Body of pancreas (tissue), 4 donors: ENCODE measurements around the gene ADAMTS13. TPM values are rescaled to one million over a fixed set of nuclear protein-coding genes. Genes with fewer than 3 reads are reported as not detected.

ENCODE experiments used
- ATAC-seq: fragments of 150-250 bp; one replicate; pipeline ENCODE4 v1.9.1; 2016
- DNase-seq, 4 donors: peaks; one replicate each; pipeline ENCODE4 v3.0.0-alpha.2; 2019
- H3K27ac ChIP-seq, 4 donors: fragments of 200-600 bp; sonication (generic); 1 replicate in 3 of 4; 2 replicates in 1 of 4; pipeline versions ENCODE4 v1.5.1 to v1.6.1; 2016 to 2019; ENCODE audit warnings: mild to moderate bottlenecking in 1 of 4, mixed read lengths in 1 of 4, moderate library complexity in 1 of 4
- H3K27me3 ChIP-seq, 2 donors: fragments of 200-600 bp; sonication (generic); one replicate each; pipeline ENCODE4 v1.6.0; 2016; ENCODE audit warnings: mild to moderate bottlenecking in 1 of 2
- H3K36me3 ChIP-seq, 2 donors: fragments of 200-600 bp; sonication (generic); replicated peaks in 1 of 2; 2 replicates each; pipeline ENCODE4 v1.5.1; 2016; ENCODE audit warnings: low read depth in 2 of 2; ENCODE audit not compliant: insufficient read depth in 1 of 2
- H3K4me1 ChIP-seq: fragments of 200-600 bp; sonication (generic); one replicate; pipeline ENCODE4 v1.6.0; 2016
- H3K4me3 ChIP-seq, 2 donors: fragments of 200-600 bp; sonication (generic); 1 replicate in 1 of 2; 2 replicates in 1 of 2; pipeline ENCODE4 v1.5.1; 2016 to 2019
- H3K9me3 ChIP-seq, 3 donors: fragments of 200-600 bp; sonication (generic); 1 replicate in 2 of 3; 2 replicates in 1 of 3; pipeline ENCODE4 v1.5.1; 2016
- POLR2A ChIP-seq, 3 donors: fragments of 450-650 bp; IDR thresholded peaks; one replicate each; pipeline ENCODE4 v1.6.1; 2016; ENCODE audit warnings: antibody characterized with exemption in 3 of 3, mild to moderate bottlenecking in 2 of 3
- WGBS, 2 donors: methylation state at CpG; one replicate each; pipeline ENCODE4 v1.1.5; 2017; 5-methylcytosine and 5-hydroxymethylcytosine counted together
- intact Hi-C: fragments of 100-400 bp; cut with DNase I; formaldehyde crosslinking; loops from one replicate; pipeline ENCODE4 v1.15.1; 2023
- total RNA-seq, 2 donors: library from RNA; depleted of rRNA; stranded (reverse); fragments of >200 nt; gene quantifications; one replicate each; pipeline ENCODE4 v1.1.0, GENCODE V29; 2016
- TF ChIP-seq, protein P1 (sequence below), 7 experiments: fragments of 450-650 bp in 4 of 7; fragments of 200-600 bp in 3 of 7; sonication (generic) in 3 of 7; IDR thresholded peaks; one replicate each; pipeline ENCODE4 v1.5.1; 2016 to 2019; ENCODE audit warnings: antibody characterized with exemption in 7 of 7

ADAMTS13 gene
- total RNA-seq, 2 donors from 2014 or later = 2.3 to 5.6 TPM

DNA sequence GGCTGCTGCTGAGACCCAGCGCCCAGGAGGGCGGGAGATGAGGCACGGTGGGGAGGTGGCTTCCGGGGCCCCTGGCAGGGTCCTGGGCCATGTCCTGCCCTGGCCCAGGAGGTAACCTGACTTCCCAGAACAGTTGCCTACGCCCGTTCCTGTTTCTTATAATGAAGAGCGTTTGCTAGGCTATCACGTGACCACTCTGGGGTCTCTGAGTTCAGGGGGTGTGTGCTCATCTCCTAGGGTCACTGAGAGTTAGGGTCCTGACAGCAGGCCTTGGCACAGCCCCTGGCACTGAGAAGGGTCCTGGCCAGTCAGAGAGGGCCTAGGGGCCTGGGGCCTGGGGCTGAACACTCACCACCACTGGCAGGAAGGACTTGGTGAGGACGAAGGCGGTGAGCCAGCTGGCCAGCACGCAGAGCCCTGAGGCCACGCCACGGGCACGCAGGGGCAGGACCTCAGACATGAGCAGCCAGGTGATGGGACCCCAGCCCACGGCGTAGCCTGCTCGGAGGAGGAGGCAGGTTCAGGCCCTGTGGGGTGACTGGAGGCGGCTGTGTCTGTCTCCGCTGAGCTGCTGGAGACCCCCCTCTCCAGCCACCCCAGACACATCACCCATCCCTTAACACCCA, 50.7 kb downstream of the ADAMTS13 start:
- Histone ChIP-seq H3K27me3 (no peaks in the 10 kb centered on the region), H3K4me1 (peaks cover under 1% of the 10 kb centered on the region), H3K27ac (no peak overlapping the region), H3K9me3 (no peaks in the 10 kb centered on the region), H3K4me3 (no peak overlapping the region), H3K36me3 (no peaks in the 10 kb centered on the region)
- intact Hi-C loops = no loop called here
- DNase-seq (no peak), ATAC-seq (no peak)
- TF ChIP-seq, protein P1, sequence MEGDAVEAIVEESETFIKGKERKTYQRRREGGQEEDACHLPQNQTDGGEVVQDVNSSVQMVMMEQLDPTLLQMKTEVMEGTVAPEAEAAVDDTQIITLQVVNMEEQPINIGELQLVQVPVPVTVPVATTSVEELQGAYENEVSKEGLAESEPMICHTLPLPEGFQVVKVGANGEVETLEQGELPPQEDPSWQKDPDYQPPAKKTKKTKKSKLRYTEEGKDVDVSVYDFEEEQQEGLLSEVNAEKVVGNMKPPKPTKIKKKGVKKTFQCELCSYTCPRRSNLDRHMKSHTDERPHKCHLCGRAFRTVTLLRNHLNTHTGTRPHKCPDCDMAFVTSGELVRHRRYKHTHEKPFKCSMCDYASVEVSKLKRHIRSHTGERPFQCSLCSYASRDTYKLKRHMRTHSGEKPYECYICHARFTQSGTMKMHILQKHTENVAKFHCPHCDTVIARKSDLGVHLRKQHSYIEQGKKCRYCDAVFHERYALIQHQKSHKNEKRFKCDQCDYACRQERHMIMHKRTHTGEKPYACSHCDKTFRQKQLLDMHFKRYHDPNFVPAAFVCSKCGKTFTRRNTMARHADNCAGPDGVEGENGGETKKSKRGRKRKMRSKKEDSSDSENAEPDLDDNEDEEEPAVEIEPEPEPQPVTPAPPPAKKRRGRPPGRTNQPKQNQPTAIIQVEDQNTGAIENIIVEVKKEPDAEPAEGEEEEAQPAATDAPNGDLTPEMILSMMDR (IDR thresholded peaks at IDR 0.05) = no peak
- TF ChIP-seq POLR2A (IDR thresholded peaks at IDR 0.05) = no peak
- 63 to 69% methylated on average over 14 to 18 of the region's 19 CpGs for WGBS, 2 donors

- no peak for ATAC-seq
- intact Hi-C loops = no loop called here
- H3K4me3 ChIP-seq = no peak overlapping the region
- H3K27me3 ChIP-seq = no peaks in the 10 kb centered on the region
- H3K27ac ChIP-seq = no peak overlapping the region
- H3K4me1 ChIP-seq = peaks cover 9% of the 10 kb centered on the region
- H3K9me3 ChIP-seq = no peaks in the 10 kb centered on the region
- no peak for DNase-seq
- TF ChIP-seq, protein P1 (IDR thresholded peaks at IDR 0.05) = no peak
- TF ChIP-seq POLR2A (IDR thresholded peaks at IDR 0.05) = no peak
- WGBS, 2 donors = 86 to 87% methylated on average over 10 to 12 of the region's 20 CpGs
- no peaks in the 10 kb centered on the region for H3K36me3 ChIP-seq
These were observed 51.6 kb downstream of the ADAMTS13 start for GRCh38 chr9:133473743-133474142.

GRCh38 chr9:133474215-133474614, 52.0 kb downstream of the ADAMTS13 start:
- no peaks in the 10 kb centered on the region for H3K27me3 ChIP-seq
- WGBS, 2 donors = 0 to 58% methylated on average over 1 to 4 of the region's 5 CpGs
- H3K27ac ChIP-seq = no peak overlapping the region
- no peak overlapping the region for H3K4me3 ChIP-seq
- peaks cover 14% of the 10 kb centered on the region for H3K4me1 ChIP-seq
- no peak for TF ChIP-seq POLR2A (IDR thresholded peaks at IDR 0.05)
- TF ChIP-seq, protein P1 (IDR thresholded peaks at IDR 0.05) = no peak
- intact Hi-C loops = no loop called here
- H3K36me3 ChIP-seq = no peaks in the 10 kb centered on the region
- no peak for DNase-seq
- no peaks in the 10 kb centered on the region for H3K9me3 ChIP-seq
- ATAC-seq = no peak

DNA sequence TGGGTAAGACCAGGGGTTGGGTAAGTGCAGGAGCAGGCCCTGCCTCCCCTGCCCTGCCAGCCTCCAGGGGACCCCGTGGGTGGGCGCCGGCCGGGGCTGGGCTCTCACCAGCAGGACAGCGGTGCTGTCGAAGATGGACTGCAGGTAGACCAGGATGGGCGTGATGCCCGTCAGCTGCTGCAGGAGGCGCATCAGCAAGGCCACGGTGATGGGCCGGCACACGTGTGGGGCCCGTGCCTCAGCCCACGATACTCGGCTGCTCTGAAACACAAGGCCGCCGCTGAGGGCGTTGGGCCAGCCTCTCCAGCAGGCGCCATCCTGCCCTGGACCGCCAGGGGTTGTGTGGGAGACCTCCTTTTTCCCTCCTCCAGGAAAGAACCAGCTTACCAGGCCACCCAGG, 52.7 kb downstream of the ADAMTS13 start:
- Histone ChIP-seq H3K4me3 (no peak overlapping the region), H3K27ac (no peak overlapping the region), H3K36me3 (no peaks in the 10 kb centered on the region), H3K9me3 (no peaks in the 10 kb centered on the region), H3K27me3 (peaks cover 0 to 6% of the 10 kb centered on the region in 2 donors), H3K4me1 (peaks cover 19% of the 10 kb centered on the region)
- ATAC-seq (no peak), DNase-seq (no peak)
- TF ChIP-seq, protein P1 (IDR thresholded peaks at IDR 0.05) = no peak
- no peak for TF ChIP-seq POLR2A (IDR thresholded peaks at IDR 0.05)
- WGBS, 2 donors = 76 to 100% methylated on average over 4 to 20 of the region's 20 CpGs
- intact Hi-C loops = no loop called here
